GM21717 (cell line): Measurements from ENCODE around the gene FHOD3.

Experiments
- ATAC-seq: cut with Tn5 transposase; IDR thresholded peaks from one replicate; pipeline ENCODE4 v1.9.1; 2021; ENCODE audit warnings: mild to moderate bottlenecking, moderate library complexity; ENCODE audit not compliant: unreplicated experiment

The FHOD3 gene

GRCh38 chr18:36643061-36643460, 345.5 kb downstream of the FHOD3 start:
- ATAC-seq: no peak

- no peak for ATAC-seq
Observed at GRCh38 chr18:36648803-36649202, 351.3 kb downstream of the FHOD3 start.

- no peak for ATAC-seq
Observed at GRCh38 chr18:36649205-36649604, 351.7 kb downstream of the FHOD3 start.

DNA sequence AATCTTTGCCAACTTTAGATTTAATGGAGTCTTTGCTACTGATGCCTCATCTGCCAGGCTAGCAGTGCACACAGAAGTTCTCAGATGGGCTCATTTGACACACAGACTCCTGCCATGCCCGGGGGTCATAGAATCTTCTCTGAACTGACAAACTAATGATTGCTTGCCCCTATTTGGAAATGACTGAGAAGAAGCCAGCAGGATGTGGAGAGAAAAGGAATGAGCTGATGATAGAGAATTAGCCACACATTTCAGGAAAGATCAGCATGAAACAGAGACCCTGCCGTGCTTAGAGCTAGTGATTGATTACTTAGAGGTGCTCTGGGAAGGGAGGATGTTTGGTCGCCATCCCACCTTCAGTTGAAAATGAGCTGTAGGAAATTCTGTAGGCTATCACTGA, 352.8 kb downstream of the FHOD3 start:
- no peak for ATAC-seq

- ATAC-seq: no peak
Observed at GRCh38 chr18:36650906-36651305, 353.4 kb downstream of the FHOD3 start.

DNA sequence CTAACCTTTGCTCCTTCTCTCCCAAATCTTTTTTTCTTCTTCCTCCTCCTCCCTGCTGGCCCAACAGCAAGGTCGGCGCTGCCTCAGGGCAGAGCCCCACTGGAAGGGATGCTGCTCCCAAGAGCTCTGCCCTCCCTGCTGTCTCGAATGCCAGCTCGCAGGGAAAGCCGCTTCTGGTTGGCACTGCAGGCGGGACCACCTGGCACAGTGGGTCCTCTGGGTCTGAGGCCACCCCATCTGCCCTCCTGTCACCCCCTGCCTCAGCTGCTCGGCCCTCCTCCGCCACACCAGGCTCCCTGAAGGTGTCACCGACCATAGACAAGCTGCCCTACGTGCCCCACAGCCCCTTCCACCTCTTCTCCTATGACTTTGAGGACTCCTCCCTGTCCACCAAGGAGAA, 355.0 kb downstream of the FHOD3 start:
- ATAC-seq: no peak

GRCh38 chr18:36653141-36653869, 355.8 kb downstream of the FHOD3 start:
- no peak for ATAC-seq

GRCh38 chr18:36653870-36654269, 356.4 kb downstream of the FHOD3 start:
- ATAC-seq: no peak

- ATAC-seq: no peak
Observed at GRCh38 chr18:36655074-36655473, 357.6 kb downstream of the FHOD3 start.

- no peak for ATAC-seq
Observed at GRCh38 chr18:36655930-36656329, 358.4 kb downstream of the FHOD3 start.

GRCh38 chr18:36658611-36659010, 361.1 kb downstream of the FHOD3 start:
- no peak for ATAC-seq

DNA sequence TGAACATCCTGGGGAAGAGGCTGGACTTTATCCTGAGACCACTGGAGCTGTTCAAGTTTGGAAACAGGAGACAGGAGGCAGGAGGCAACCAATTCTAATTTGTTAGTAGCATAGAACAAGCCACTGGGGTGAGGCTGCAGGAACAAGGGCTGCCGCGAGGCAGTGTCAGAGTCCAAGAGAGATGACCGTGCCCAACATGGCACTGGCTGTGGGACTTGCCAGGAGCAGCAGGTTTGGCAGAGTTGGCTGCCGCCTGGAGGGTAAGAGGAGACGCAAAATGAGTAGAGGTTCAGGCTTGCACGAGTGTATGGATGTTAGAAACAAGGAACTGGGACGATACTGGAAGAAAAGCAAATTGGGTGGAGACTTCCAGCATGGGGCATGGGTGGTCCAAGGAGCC, 362.8 kb downstream of the FHOD3 start:
- no peak for ATAC-seq

GRCh38 chr18:36661999-36662398, 364.5 kb downstream of the FHOD3 start:
- no peak for ATAC-seq

DNA sequence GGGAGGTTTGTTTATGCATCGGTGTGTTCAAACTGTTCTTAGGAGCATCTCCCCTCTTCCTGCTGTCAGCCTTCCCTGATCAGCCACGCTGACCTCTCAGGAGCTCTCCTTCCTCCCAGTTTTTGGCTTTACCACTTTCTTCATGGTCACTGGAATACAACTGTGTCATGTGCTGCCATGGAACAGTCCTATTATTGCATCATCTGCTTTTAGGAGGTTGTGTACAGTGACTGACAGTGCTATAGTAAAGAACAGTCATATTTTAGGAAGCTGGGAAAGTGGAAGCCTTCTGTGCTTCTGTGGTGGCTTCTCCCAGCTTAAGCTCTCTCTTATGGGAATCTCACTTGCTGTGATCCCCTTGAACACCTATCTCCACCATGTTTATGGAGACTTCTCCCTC, 365.8 kb downstream of the FHOD3 start:
- ATAC-seq: no peak

DNA sequence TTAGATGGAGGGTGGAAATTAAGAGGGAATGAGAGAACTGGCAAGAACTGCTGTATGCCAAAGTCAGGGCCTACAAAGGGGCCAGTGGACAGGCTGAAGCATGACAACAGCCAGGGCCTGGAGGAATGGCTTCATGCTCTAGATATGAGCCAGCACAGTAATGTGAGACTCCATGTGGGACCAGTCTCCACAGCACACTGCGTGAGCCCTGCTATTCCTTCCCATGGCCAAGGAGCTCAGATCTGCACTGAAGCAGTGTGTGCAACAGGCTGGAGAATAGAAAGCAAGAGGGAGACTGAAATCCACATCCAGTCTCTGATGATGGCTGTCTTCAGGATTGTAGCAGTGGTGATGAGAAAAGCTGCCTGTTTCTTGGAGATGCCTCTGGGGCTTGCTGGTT, 368.4 kb downstream of the FHOD3 start:
- ATAC-seq: no peak

- ATAC-seq: no peak
Observed at GRCh38 chr18:36667811-36668210, 370.3 kb downstream of the FHOD3 start.

- ATAC-seq: no peak
Observed at GRCh38 chr18:36668349-36668748, 370.8 kb downstream of the FHOD3 start.

- ATAC-seq: no peak
Observed at GRCh38 chr18:36672437-36673344, 375.2 kb downstream of the FHOD3 start.

GRCh38 chr18:36673452-36673851, 375.9 kb downstream of the FHOD3 start:
- no peak for ATAC-seq

DNA sequence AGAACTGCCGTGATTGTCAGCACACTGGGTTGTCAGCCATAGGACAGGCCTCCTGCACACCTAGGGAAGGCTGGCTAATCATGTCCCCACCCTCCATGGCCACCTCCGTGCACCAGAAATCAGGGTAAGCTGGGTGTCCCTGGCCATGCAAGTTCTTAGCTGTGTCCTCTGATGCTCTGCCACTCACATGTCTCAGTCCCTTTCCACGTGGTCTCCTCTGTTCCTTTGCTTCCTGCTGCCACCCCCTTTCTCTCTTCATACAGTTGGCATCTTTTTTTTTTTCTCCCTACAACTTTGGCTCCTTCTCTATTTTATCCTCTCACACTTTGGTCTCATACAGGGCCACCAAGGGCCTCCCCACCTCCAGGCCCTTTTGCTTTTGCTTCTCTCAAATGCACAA, 377.6 kb downstream of the FHOD3 start:
- no peak for ATAC-seq

DNA sequence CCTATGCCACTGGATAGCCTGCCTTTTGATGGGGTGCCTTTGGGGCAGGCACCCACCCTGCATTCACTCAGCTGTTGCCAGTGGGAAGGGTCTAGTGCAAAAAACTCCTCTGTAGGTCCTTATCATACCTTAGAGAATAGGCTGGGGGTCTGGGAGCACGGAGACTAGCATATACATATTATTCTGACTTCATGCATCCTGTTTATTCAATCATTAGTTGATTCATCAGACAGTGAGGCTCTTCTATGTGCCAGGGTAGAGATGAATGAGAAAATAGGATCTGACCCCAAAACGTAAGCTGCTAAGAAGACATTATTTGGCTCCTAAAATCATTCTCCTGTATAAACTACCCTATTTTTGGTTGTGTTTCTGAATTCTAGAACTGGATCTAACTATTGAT, 378.0 kb downstream of the FHOD3 start:
- no peak for ATAC-seq

DNA sequence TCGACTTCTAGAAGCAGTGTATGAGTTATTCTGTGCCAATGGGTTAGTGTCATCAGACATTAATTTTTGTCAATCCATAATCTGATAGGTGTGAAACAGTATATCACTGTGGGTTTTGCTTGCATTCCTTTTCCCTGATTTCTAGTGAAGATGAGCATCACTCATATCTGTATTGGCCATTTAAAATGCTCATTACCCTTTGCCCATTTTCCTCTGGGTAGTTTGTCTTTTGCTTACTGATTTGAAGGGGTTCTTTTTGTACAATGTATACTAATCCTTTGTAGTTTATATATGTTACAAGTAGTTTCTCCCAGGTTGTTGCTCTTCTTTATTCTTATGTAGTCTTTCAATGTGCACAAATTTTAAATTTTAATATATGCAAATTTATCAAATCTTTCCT, 379.1 kb downstream of the FHOD3 start:
- no peak for ATAC-seq
